Natural killer cell (primary cell): ENCODE results near the gene IRAG1. TPM values are rescaled to one million over a fixed set of nuclear protein-coding genes. Genes with fewer than 3 reads are reported as not detected.

Experiments
- ATAC-seq, 3 donors: fragments of 150-1000 bp in 2 of 3; fragments of 200-7000 bp in 1 of 3; cut with Tn5 transposase; 1 replicate in 1 of 3; 2 replicates in 2 of 3; pipeline ENCODE4 v1.10.0; 2021; ENCODE audit warnings: mild to moderate bottlenecking in 2 of 3, moderate library complexity in 2 of 3
- DNase-seq, 2 donors: peaks; one replicate each; pipeline versions ENCODE4 v3.0.0 to v3.0.0-alpha.2; 2013 to 2021; ENCODE audit warnings: mixed read lengths in 1 of 2
- H3K27ac ChIP-seq: one replicate; pipeline ENCODE4 v1.5.1; 2013; ENCODE audit warnings: mild to moderate bottlenecking, low read length
- H3K27me3 ChIP-seq: one replicate; pipeline ENCODE4 v1.6.1; 2013; ENCODE audit warnings: low read length; ENCODE audit not compliant: control insufficient read depth, insufficient read depth
- H3K36me3 ChIP-seq: one replicate; pipeline ENCODE4 v1.6.1; 2013; ENCODE audit warnings: low read length; ENCODE audit not compliant: control insufficient read depth, insufficient read depth
- H3K4me1 ChIP-seq: one replicate; pipeline ENCODE4 v1.6.1; 2013; ENCODE audit warnings: low read length; ENCODE audit not compliant: control insufficient read depth, insufficient read depth
- H3K4me3 ChIP-seq: one replicate; pipeline ENCODE4 v1.5.1; 2013; ENCODE audit warnings: low read length
- H3K9me3 ChIP-seq: one replicate; pipeline ENCODE4 v1.6.1; 2013; ENCODE audit warnings: low read length; ENCODE audit not compliant: control insufficient read depth, insufficient read depth
- H3K27ac Mint-ChIP-seq, 2 donors: one replicate each; pipeline ENCODE4 v1.8.0; 2022; ENCODE audit warnings: mild to moderate bottlenecking in 2 of 2, mixed read lengths in 2 of 2, moderate library complexity in 1 of 2
- H3K27me3 Mint-ChIP-seq, 2 donors: one replicate each; pipeline ENCODE4 v1.8.0; 2022; ENCODE audit warnings: low read depth in 2 of 2, mixed read lengths in 2 of 2
- H3K36me3 Mint-ChIP-seq: one replicate; pipeline ENCODE4 v1.8.0; 2022; ENCODE audit warnings: mixed read lengths
- H3K4me1 Mint-ChIP-seq, 2 donors: one replicate each; pipeline ENCODE4 v1.8.0; 2022; ENCODE audit warnings: mixed read lengths in 2 of 2
- H3K4me3 Mint-ChIP-seq: one replicate; pipeline ENCODE4 v1.8.0; 2022; ENCODE audit warnings: mild to moderate bottlenecking, moderate library complexity, mixed read lengths
- H3K9me3 Mint-ChIP-seq, 2 donors: one replicate each; pipeline ENCODE4 v1.8.0; 2022; ENCODE audit warnings: mixed read lengths in 2 of 2
- CTCF ChIP-seq: fragments of 200-600 bp; IDR thresholded peaks from one replicate; pipeline ENCODE4 v1.8.0; 2022; ENCODE audit warnings: antibody characterized with exemption
- WGBS: methylation state at CpG from one replicate; pipeline ENCODE4 v1.1.7; 2013; ENCODE audit warnings: missing lambda C conversion rate; ENCODE audit not compliant: insufficient coverage; 5-methylcytosine and 5-hydroxymethylcytosine counted together
- intact Hi-C: fragments of 100-400 bp; cut with micrococcal nuclease; formaldehyde crosslinking; loops from one replicate; pipeline ENCODE4 v1.14.2; 2022
- total RNA-seq, 4 donors: library from RNA; stranded (reverse); fragments of 120-200 nt in 1 of 4; gene quantifications; one replicate each; pipeline versions ENCODE4 v1.2.3 to v1.2.4, GENCODE V29; 2013 to 2022

IRAG1 gene
- total RNA-seq, 3 donors from 2014 or later (not counting 1 experiment from before 2014, with no cell fraction given), result 0.50 to 0.54 TPM; not detected in 1

GRCh38 chr11:10725114-10725906 lies 31.8 kb upstream of the IRAG1 start:
- Mint-ChIP-seq H3K4me3 (no peak overlapping the region), H3K9me3 (no peaks in the 10 kb centered on the region), H3K27me3 (peaks cover 8 to 16% of the 10 kb centered on the region in 2 donors), H3K4me1 (no peaks in the 10 kb centered on the region), H3K36me3 (no peaks in the 10 kb centered on the region), H3K27ac (no peak overlapping the region)
- Histone ChIP-seq H3K4me3 (no peak overlapping the region), H3K36me3 (no peaks in the 10 kb centered on the region), H3K27me3 (no peaks in the 10 kb centered on the region), H3K9me3 (no peaks in the 10 kb centered on the region), H3K4me1 (no peaks in the 10 kb centered on the region), H3K27ac (no peak overlapping the region)
- intact Hi-C loops, result no loop called here
- peak in 1 of 3 donors; percentile 38 for ATAC-seq
- peak in 1 of 2 donors; percentile 40 for DNase-seq
- 42% methylated on average over 7 of the region's 9 CpGs for WGBS
- TF ChIP-seq CTCF, result no peak

- DNase-seq (no peak), ATAC-seq (no peak)
- H3K9me3 ChIP-seq, result no peaks in the 10 kb centered on the region
- H3K27me3 Mint-ChIP-seq, result peaks cover 0 to 8% of the 10 kb centered on the region in 2 donors
- H3K4me3 Mint-ChIP-seq, result no peak overlapping the region
- no peaks in the 10 kb centered on the region for H3K36me3 ChIP-seq
- H3K36me3 Mint-ChIP-seq, result no peaks in the 10 kb centered on the region
- 20% methylated on average over 4 of the region's 4 CpGs for WGBS
- no peak overlapping the region for H3K27ac Mint-ChIP-seq
- intact Hi-C loops, result no loop called here
- H3K9me3 Mint-ChIP-seq, result no peaks in the 10 kb centered on the region
- H3K4me3 ChIP-seq, result no peak overlapping the region
- no peaks in the 10 kb centered on the region for H3K27me3 ChIP-seq
- no peak overlapping the region for H3K27ac ChIP-seq
- no peaks in the 10 kb centered on the region for H3K4me1 ChIP-seq
- no peak for TF ChIP-seq CTCF
- no peaks in the 10 kb centered on the region for H3K4me1 Mint-ChIP-seq
These were observed 28.8 kb upstream of the IRAG1 start for GRCh38 chr11:10722307-10722706.

GRCh38 chr11:10720881-10721376 lies 27.4 kb upstream of the IRAG1 start:
- no peaks in the 10 kb centered on the region for H3K36me3 Mint-ChIP-seq
- H3K4me3 Mint-ChIP-seq, result no peak overlapping the region
- peaks cover 0 to 5% of the 10 kb centered on the region in 2 donors for H3K27me3 Mint-ChIP-seq
- 80% methylated on average over 2 of the region's 2 CpGs for WGBS
- ATAC-seq (no peak), DNase-seq (no peak)
- Histone ChIP-seq H3K27me3 (no peaks in the 10 kb centered on the region), H3K4me1 (no peaks in the 10 kb centered on the region), H3K27ac (no peak overlapping the region), H3K4me3 (no peak overlapping the region), H3K9me3 (no peaks in the 10 kb centered on the region), H3K36me3 (no peaks in the 10 kb centered on the region)
- H3K4me1 Mint-ChIP-seq, result no peaks in the 10 kb centered on the region
- no peaks in the 10 kb centered on the region for H3K9me3 Mint-ChIP-seq
- intact Hi-C loops, result no loop called here
- no peak overlapping the region for H3K27ac Mint-ChIP-seq
- no peak for TF ChIP-seq CTCF
